HG03045 (cell line): ENCODE data around the gene MYBPC3.

ENCODE experiments used
- ATAC-seq: cut with Tn5 transposase; IDR thresholded peaks from one replicate; pipeline ENCODE4 v1.9.1; 2021; ENCODE audit warnings: mild to moderate bottlenecking, moderate library complexity; ENCODE audit not compliant: unreplicated experiment

MYBPC3 gene

GRCh38 chr11:47359162-47359561 lies 6.7 kb upstream of the MYBPC3 start:
- no peak for ATAC-seq

GRCh38 chr11:47358731-47359051 lies 6.2 kb upstream of the MYBPC3 start:
- no peak for ATAC-seq

- no peak for ATAC-seq
These were observed 5.7 kb upstream of the MYBPC3 start for GRCh38 chr11:47357985-47358730.

GRCh38 chr11:47356998-47357329 lies 4.5 kb upstream of the MYBPC3 start:
- ATAC-seq = no peak

- no peak for ATAC-seq
These were observed 3.9 kb upstream of the MYBPC3 start for GRCh38 chr11:47356129-47356997.

- no peak for ATAC-seq
These were observed 3.0 kb upstream of the MYBPC3 start for GRCh38 chr11:47355283-47356128.

GRCh38 chr11:47354913-47355282 lies 2.4 kb upstream of the MYBPC3 start:
- no peak for ATAC-seq

GRCh38 chr11:47353978-47354774 lies 1.7 kb upstream of the MYBPC3 start:
- no peak for ATAC-seq

GRCh38 chr11:47351156-47352126 lies 1.1 kb downstream of the MYBPC3 start:
- no peak for ATAC-seq

GRCh38 chr11:47350315-47350714 lies 2.2 kb downstream of the MYBPC3 start:
- no peak for ATAC-seq

- no peak for ATAC-seq
These were observed 2.9 kb downstream of the MYBPC3 start for GRCh38 chr11:47349521-47350095.

- ATAC-seq = no peak
These were observed 3.6 kb downstream of the MYBPC3 start for GRCh38 chr11:47348859-47349258.

- no peak for ATAC-seq
These were observed 4.2 kb downstream of the MYBPC3 start for GRCh38 chr11:47348131-47348802.

- ATAC-seq = no peak
These were observed 5.4 kb downstream of the MYBPC3 start for GRCh38 chr11:47347137-47347536.

GRCh38 chr11:47345890-47346563 lies 6.5 kb downstream of the MYBPC3 start:
- ATAC-seq = no peak

- ATAC-seq = no peak
These were observed 9.6 kb downstream of the MYBPC3 start for GRCh38 chr11:47342854-47343253.

- no peak for ATAC-seq
These were observed 10.3 kb downstream of the MYBPC3 start for GRCh38 chr11:47342036-47342803.
